ENCODE results near the gene TBC1D8.

The TBC1D8 gene

GRCh38 chr2:100990166-100990565 is 161.0 kb downstream of the TBC1D8 start:
- Histone ChIP-seq H3K27ac (no peak overlapping the region), H3K4me3 (no peak overlapping the region)

GRCh38 chr2:100989666-100990065 is 161.5 kb downstream of the TBC1D8 start:
- no peak overlapping the region for H3K4me3 ChIP-seq
- H3K27ac ChIP-seq, result no peak overlapping the region

- Histone ChIP-seq H3K4me3 (no peak overlapping the region), H3K27ac (no peak overlapping the region)
These were observed 162.4 kb downstream of the TBC1D8 start for GRCh38 chr2:100988630-100989417.

- Histone ChIP-seq H3K27ac (no peak overlapping the region), H3K4me3 (no peak overlapping the region)
These were observed 163.2 kb downstream of the TBC1D8 start for GRCh38 chr2:100987974-100988373.

- Histone ChIP-seq H3K4me3 (no peak overlapping the region), H3K27ac (no peak overlapping the region)
These were observed 163.6 kb downstream of the TBC1D8 start for GRCh38 chr2:100987536-100987935.

GRCh38 chr2:100986157-100986556 is 165.0 kb downstream of the TBC1D8 start:
- Histone ChIP-seq H3K27ac (no peak overlapping the region), H3K4me3 (no peak overlapping the region)

GRCh38 chr2:100984892-100985307 is 166.3 kb downstream of the TBC1D8 start:
- no peak overlapping the region for H3K27ac ChIP-seq

GRCh38 chr2:100983684-100984310 is 167.4 kb downstream of the TBC1D8 start:
- Histone ChIP-seq H3K4me3 (no peak overlapping the region), H3K27ac (peak overlapping the region in 1 of 21 experiments; percentile 34)

More at GRCh38 chr2:100984892-100985307, 166.3 kb downstream of the TBC1D8 start:
- no peak overlapping the region for H3K4me3 ChIP-seq

GRCh38 chr2:100983201-100983600 is 168.0 kb downstream of the TBC1D8 start:
- Histone ChIP-seq H3K4me3 (no peak overlapping the region), H3K27ac (no peak overlapping the region)

- Histone ChIP-seq H3K27ac (no peak overlapping the region), H3K4me3 (no peak overlapping the region)
These were observed 168.7 kb downstream of the TBC1D8 start for GRCh38 chr2:100982431-100982861.

GRCh38 chr2:100981011-100981410 is 170.2 kb downstream of the TBC1D8 start:
- no peak overlapping the region for H3K27ac ChIP-seq
- H3K4me3 ChIP-seq, result no peak overlapping the region

- Histone ChIP-seq H3K27ac (no peak overlapping the region), H3K4me3 (no peak overlapping the region)
These were observed 171.1 kb downstream of the TBC1D8 start for GRCh38 chr2:100980046-100980445.

GRCh38 chr2:100978582-100979191 is 172.5 kb downstream of the TBC1D8 start:
- Histone ChIP-seq H3K4me3 (no peak overlapping the region), H3K27ac (no peak overlapping the region)

- no peak overlapping the region for H3K4me3 ChIP-seq
- H3K27ac ChIP-seq, result no peak overlapping the region
These were observed 173.7 kb downstream of the TBC1D8 start for GRCh38 chr2:100977511-100977910.

GRCh38 chr2:100976645-100977391 is 174.4 kb downstream of the TBC1D8 start:
- Histone ChIP-seq H3K4me3 (no peak overlapping the region), H3K27ac (no peak overlapping the region)

- H3K27ac ChIP-seq, result no peak overlapping the region
- H3K4me3 ChIP-seq, result no peak overlapping the region
These were observed 175.1 kb downstream of the TBC1D8 start for GRCh38 chr2:100976061-100976460.

GRCh38 chr2:100975521-100975785 is 175.7 kb downstream of the TBC1D8 start:
- H3K4me3 ChIP-seq, result no peak overlapping the region
- H3K27ac ChIP-seq, result no peak overlapping the region

GRCh38 chr2:100974712-100975520 is 176.3 kb downstream of the TBC1D8 start:
- Histone ChIP-seq H3K4me3 (no peak overlapping the region), H3K27ac (no peak overlapping the region)

- H3K27ac ChIP-seq, result no peak overlapping the region
- H3K4me3 ChIP-seq, result no peak overlapping the region
These were observed 178.7 kb downstream of the TBC1D8 start for GRCh38 chr2:100972452-100972851.

GRCh38 chr2:100971221-100971620 is 180.0 kb downstream of the TBC1D8 start:
- H3K27ac ChIP-seq, result no peak overlapping the region
- H3K4me3 ChIP-seq, result no peak overlapping the region

Measured in skin epidermis (tissue), 12 donors.